NCI-H748 treated with DMSO at 0.1 percent for 48 hours (cell line): ENCODE measurements around the gene COX6A2.
"Not testable (repeated sequence)": the region's sequence is repeated elsewhere in the genome, so short reads cannot be mapped to it uniquely, and the experiment has no call there.

ENCODE experiments used
- DNase-seq: peaks from one replicate; lab custom pipeline; 2025; lab: John Stamatoyannopoulos, UW

COX6A2 gene

DNA sequence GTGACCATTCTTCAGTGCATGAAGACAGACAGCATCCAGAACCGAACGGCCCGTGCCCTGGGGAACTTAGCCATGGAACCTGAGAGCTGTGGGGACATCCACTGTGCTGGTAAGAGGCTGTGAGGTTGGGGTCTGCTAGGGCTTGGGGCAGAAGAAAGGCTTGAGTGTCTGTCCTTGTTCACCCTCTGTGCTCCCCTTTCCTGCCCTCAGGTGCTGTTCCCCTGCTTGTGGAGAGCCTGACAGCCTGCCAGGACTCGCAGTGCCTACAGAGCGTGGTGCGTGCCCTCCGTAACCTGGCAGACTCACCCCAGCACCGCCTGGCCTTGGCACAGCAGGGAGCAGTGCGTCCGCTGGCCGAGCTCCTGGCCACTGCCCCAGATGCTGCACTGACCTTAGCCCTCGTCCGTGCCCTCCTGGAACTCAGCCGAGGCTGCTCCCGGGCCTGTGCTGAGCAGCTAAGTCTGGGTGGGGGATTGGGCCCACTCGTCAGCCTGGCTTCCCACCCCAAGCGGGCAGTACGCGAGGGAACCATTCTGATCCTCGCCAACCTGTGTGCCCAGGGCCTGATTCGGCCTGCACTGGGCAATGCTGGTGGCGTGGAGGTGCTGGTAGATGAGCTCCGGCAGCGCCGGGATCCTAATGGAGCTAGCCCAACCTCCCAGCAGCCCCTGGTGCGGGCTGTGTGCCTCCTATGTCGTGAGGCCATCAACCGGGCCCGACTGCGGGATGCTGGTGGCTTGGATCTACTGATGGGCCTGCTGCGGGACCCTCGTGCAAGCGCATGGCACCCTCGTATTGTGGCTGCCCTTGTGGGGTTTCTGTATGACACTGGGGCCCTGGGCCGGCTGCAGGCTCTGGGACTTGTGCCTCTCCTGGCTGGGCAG lies 34.0 kb upstream of the COX6A2 start:
- DNase-seq: no peak

DNA sequence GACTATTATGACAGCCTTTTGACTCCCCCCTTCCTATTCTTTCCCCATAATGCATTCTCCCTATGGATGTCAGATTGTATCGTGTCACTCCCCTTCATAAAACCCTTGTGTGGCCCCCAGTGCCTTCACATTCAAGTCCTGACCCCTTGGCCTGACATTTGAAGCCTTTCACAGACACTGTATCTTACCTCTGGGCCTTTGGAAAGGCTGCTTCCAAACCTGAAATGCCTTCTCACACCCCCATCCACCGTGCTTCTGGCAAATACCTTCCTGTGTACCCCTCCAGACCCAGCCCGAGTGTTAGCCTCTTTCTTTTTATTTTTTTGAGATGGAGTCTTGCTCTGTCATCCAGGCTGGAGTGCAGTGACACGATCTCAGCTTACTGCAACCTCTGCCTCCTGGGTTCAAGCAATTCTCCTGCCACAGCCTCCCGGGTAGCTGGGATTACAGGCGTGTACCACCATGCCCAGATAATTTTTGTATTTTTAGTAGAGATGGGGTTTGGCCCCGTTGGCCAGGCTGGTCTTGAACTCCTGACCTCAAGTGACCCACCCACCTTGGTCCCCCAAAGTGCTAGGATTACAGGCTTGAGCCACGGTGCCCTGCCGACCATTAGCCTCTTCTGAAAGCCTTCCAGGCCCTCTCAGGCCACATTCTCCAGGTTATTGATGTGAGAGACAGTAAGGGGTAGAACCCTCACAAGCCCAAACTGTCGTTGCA lies 33.2 kb upstream of the COX6A2 start:
- no peak for DNase-seq

DNA sequence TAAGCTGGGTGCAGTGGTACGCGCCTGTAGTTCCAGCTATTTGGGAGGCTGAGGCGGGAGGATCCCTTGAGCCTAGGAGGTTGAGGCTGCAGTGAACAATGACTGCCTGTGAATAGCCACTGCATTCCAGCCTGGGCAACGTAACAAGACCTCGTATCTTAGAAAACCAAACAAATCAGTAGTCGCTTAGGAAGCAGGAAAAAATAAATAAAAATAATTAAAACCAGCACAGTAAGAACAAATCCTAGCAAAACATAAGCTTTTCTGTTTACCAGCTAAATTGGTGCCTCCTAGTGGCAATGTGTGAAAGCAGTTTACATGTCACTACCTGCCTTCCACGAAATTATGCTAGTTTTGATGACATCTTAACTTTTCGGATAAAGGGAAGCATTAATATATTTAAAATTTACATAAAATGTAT lies 32.4 kb upstream of the COX6A2 start:
- peak; percentile 4 for DNase-seq

DNA sequence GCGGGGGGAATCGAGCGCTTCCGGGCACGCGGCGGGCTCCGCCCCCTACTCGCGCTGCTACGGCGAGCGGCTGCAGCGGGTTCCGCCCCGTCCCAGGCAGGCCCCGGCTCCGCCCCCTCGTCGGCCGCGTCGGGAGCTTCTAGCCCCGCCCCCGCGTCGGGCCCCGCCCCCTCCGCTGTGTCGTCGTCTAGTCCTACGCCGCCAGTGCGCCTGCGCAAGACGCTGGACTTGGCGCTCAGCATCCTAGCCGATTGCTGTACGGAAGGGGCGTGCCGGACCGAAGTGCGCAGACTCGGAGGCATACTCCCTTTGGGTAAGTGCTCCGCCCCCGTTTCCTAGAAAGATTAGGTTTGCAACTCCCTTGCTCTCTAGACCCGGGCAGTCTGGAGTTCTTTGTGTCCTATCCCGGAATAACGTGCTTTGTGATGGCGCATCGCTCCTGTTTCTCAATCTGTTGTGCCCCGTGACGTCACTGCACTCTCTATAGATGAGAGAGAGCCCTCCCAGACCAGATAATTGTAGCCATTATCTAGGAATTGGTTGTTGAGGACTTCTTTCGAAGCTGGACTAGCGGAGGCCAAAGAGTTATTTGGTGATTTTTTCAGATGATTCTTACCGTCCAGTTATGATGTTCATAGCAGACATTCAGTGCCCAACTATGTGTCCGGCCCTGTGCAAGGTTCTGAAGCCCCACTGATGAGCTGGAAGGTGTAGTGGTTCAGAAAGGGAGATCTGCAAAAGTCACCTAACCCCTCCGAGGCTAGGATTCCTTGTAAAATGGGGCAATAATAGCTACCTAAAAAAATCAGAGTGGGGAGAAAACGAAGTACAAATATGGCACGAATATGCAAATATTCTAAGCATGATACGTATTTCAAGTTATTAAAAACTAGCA lies 31.8 kb upstream of the COX6A2 start:
- DNase-seq: peak; percentile 94

DNA sequence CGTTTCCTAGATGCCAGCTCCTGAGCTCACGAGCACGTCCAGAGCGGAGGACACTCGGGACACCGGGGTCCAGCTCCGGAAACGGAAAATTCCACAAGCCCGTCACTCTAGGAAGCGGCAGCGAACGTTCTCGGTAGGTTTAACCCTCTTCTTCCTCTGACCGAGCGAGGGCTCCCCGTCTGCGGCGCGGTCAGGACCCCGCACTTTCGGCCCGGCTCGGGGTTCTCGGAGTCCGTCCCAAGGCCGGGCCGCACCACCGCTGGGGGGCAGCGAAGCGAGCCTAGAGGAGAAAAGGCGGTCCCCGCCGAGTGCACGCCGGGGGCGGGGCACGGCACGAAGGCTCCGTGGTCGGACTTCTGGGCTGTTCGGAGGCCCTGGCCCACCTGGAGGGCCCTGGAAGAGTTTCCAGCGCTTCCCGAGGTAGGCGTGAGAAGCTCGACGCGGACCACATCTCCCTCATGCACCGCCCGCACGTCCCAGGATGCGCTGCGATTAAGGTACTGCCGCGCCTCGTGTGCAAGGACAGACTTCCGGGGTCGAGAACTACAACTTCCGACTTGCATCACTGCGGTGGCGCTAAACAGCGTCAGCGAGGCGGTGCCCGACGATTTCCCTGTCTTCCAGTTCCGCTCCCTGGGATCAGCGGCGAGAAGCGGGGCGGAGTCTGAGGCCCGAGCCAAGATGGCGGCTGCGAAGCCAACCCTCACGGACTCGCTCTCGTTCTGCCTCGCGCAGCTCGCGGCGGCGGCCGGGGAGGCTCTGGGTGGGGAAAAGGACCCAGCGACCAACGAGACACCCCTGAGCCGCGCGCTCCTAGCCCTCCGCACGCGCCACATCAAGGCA lies 30.9 kb upstream of the COX6A2 start, which contains the start of gene ARMC5:
Gene ARMC5 (plus strand): TSS at position 658 of the 843 bp plus-strand sequence. CDS start 24 bp downstream, at position 682.
- peak; percentile 84 for DNase-seq

DNA sequence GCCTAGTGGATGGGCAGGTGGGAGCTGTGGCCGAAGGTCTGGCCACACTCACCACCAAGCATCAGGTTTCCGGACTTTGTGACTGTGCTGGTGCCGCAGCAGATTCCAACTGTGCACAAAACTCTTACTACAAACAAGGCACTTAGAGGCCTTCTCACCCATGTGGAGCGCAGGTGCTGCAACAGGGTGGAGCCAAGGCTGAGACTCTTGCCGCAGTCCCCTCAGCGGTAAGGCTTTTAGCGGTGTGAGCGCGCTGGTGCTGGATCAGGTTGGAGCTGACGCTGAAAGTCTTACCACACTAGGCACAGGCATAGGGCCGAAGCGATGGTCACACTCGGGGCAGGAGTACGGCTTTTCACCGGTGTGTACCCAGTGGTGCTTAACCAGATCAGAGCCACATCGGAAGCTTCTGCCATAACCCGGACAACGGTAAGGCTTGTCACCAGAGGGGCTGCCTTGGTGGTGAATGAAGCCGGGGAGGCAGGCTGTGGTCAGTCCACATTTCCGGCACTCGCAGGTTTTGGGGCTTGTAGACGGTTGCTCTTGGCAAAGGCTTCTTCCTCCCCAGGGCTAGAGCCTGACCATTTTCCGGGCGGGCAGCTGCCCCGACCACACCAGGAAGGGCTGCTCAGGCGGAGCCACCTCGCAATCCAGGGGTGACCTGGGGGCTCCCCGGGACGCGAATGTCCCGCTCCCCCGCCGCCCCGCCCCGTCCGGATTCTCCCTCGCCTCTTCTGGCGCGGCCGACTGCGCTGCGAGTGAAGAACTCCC lies 30.1 kb upstream of the COX6A2 start:
- no peak for DNase-seq

DNA sequence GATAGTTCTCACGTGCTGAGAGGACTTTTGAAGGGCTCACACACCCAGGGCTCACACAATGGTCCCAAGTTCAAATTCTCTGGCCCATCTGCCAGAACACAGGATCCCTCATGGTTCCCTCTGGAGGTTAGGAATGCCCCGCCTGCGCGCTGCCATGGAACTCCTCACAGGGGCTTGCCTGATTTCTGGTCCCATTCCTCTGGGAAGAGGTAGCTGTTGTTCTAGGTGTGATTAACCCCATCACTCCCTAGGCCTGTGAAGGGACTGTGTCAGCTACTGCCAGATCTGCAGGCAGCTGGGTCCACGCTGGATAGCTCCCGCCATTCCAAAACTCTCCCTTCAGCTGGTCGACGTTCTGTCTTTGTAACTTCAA lies 28.8 kb upstream of the COX6A2 start:
- DNase-seq: no peak

- DNase-seq: no peak
Measured at GRCh38 chr16:31455601-31456314, 27.6 kb upstream of the COX6A2 start.

DNA sequence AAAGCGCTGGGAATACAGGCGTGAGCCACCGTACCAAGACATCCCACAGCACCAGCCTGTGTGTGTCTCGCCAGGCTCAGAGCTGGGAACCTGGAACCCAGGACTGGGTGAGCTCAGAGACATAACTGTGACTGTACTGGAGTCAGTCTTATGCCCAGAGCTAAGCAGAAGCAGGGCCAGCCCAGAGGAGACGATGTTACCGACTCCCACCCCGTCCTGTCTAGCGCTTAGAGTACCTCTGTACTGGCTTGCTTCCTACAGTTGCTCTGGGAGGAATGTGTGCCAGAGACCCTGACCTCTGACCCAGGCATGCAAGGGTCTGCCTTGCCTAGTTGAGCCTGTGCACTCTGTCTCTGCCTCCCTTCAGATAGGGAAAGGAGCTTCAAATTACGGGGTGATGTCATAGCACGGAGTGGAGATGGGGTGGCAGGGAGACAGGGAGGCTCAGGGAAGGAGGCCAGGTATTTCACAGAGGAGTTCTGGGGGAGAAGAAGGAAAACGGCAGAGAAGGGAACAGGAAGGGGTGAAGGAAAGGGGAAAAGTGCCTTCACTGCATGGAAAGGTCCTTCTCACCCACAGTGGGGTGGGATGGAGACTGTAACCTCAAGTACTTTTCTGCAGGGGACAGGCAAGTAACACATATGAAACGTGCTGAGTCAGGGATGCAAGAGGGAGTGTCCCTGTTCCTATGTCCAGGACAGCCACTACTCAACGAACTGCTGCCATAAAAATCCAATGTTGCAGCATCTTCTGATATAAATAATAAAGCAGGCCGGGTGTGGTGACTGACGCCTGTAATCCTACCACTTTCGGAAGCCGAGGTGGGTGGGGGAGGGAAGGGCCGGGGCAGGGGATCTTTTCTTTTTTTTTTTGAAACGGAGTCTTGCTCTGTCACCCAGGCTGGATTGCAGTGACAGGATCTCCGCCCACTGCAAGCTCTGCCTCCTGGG lies 25.4 kb upstream of the COX6A2 start:
- DNase-seq: no peak

- no peak for DNase-seq
Measured at GRCh38 chr16:31452631-31453106, 24.5 kb upstream of the COX6A2 start.

- no peak for DNase-seq
Measured at GRCh38 chr16:31451681-31452351, 23.7 kb upstream of the COX6A2 start.

GRCh38 chr16:31451201-31451600 lies 23.0 kb upstream of the COX6A2 start:
- DNase-seq: no peak

DNA sequence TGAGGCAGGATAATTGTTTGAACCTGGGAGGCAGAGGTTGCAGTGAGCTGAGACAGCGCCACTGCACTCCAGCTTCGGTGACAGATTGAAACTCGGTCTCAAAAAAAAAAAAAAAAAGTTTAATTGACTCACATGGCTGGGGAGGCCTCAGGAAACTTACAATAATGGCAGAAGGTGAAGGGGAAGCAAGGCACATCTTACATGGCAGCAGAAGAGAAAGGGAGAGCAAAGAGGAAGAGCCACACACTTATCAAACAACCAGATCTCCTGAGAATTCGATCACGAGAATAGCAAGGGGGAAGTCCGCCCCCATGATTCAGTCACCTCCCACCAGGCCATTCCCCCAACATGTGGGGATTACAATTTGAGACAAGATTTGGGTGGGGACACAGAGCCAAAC lies 17.8 kb upstream of the COX6A2 start:
- DNase-seq: not testable (repeated sequence)

DNA sequence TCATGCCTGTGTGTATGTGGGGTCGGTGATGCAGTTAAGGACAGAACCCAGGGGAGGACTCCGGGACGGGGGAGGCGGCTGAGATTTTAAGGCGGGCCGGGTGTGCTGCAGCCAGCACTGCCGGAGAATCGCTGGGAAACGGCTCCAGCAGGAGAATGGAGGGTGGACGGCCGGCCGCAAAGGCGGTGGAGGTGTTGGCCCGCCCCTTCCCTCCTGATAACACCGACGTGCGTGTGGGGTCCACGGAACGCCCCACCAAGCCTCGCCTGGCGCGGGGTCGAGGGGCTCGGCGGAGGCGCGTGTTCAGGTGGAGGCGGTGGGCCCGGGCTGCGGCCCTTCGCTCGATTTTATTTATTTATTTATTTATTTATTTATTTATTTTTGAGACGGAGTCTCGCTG lies 13.8 kb upstream of the COX6A2 start:
- DNase-seq: no peak

DNA sequence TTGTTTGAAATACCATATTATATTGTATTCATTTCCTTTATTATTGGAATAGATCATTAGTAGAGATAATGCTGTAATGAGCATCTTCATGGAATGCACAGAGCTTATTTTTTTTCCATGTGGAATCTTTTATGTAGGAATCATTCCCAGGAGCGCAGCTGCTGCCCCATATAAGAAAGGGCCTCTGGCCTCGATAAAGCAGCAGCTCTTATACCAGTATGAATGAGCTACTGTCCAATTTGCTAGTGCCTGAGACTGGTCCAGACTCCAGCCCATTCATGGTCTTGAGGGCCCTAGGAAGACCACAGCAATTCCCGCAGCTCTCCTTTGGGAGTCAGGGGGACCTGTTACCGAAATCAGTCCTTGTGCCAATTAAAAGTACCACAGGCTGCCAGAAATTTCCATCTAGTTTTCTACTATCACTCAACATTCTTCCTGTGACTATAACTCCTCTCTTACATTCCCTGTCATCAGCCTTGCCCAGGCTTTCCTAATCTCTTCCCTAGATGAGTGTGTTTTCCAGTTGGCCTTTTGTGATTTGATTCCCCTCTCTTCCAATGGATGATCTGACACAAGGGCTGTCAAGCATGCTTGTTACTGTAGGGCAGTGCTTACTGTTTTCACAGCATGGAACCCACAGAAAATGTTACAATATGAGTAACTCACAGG lies 12.5 kb upstream of the COX6A2 start:
- DNase-seq: no peak

GRCh38 chr16:31439519-31439918 lies 11.4 kb upstream of the COX6A2 start:
- DNase-seq: no peak

GRCh38 chr16:31439023-31439422 lies 10.9 kb upstream of the COX6A2 start:
- not testable (repeated sequence) for DNase-seq
